ENCODE data around the gene GLIS1.

Gene GLIS1

DNA sequence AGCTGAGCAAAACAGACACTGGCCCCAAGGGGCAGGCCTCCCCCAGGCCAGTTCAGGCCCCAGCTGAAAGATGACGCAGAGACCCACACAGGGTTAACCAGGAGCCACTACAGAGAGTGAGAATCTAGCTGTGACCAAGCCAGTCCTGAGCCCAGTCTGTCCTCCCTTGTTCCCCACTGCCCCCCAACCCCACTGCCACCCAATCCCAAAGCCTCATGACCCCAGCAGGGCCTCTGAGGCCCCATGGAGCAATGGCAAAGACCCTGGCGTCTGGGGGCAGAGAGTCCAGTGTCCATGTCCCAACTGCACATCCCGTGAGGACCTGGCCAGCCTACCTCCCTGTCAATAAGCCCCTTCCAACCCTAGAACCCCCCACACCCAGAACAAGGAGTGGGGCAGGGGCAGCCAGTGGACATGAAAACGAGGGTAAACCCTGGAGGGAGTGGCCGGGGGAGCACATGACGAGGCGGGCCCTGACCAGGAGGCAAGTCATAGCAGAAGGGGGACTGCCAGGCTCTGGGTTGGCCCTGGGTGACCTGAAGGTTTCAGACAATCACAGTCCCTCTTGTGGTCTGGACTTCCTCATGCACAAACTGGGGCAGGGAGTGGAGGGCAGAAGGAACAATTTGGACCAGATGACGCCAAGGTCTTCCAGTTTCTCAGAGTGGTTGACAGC, 100.5 kb downstream of the GLIS1 start:
- DNase-seq (ENCODE audit: low spot score) (no peak), FAIRE-seq (no peak)

DNA sequence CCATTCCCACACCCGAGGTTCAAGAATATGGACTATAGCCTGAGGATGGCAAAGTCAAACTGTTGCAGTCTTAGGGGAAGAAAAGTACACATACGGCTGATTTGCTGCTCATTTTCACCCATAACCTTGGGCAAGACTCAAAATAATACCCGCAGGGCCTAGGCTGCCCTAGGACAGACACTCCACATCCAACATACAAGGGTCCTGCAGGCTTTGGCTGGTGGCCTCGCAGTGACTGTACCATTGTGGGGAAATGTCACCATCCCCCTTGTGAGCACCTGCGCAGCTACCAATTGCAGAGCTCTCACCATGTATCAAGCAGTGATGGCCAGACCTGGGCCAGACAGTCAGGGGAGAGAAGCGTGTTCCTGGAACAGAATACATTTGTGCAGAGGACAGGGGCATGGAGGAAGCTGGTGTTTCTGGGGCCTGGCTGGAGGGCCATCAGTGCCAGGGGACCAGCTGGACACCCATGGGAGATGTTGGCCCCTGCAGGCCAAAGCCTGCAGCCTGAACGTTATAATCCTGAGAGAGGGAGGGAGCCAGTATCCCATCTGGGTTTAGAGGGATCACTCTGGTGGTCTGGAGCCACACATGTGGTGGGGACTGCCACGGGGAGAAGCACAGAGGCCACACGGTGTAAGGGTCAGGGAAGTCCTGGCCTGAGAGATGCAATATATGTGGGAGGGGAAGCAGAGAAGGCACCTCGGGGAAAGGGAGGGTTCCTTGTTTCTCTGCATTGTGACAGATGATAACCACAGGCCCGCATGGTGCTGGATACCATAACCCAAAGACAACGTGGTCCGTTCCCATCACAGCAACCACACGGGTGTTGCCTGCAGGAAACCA, 101.2 kb downstream of the GLIS1 start:
- DNase-seq (ENCODE audit: low spot score) = no peak
- no peak for FAIRE-seq

GRCh38 chr1:53636621-53637171, 102.3 kb downstream of the GLIS1 start:
- no peak for DNase-seq (ENCODE audit: low spot score)
- no peak for FAIRE-seq

DNA sequence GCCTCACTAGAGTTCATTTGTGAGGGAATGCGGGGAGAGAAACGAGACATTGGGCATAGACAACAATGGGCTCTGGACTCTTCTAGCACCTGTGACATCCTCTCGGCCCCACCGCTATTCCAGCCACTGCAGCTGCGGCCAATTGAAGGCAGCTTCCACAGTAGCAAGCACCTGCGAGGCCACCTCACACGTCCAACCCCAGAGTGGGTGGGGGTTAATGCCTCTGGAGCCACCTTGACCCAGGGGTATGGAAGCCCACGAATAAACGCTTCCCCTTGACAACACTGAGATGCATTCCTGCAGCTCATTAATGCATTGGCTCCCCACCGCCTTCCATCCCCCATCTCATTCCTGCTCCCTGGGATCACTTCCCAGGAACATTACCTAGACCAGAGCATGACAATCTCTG, 104.4 kb downstream of the GLIS1 start:
- FAIRE-seq (no peak), DNase-seq (ENCODE audit: low spot score) (no peak)

GRCh38 chr1:53633073-53633704, 105.8 kb downstream of the GLIS1 start:
- no peak for DNase-seq (ENCODE audit: low spot score)
- no peak for FAIRE-seq

DNA sequence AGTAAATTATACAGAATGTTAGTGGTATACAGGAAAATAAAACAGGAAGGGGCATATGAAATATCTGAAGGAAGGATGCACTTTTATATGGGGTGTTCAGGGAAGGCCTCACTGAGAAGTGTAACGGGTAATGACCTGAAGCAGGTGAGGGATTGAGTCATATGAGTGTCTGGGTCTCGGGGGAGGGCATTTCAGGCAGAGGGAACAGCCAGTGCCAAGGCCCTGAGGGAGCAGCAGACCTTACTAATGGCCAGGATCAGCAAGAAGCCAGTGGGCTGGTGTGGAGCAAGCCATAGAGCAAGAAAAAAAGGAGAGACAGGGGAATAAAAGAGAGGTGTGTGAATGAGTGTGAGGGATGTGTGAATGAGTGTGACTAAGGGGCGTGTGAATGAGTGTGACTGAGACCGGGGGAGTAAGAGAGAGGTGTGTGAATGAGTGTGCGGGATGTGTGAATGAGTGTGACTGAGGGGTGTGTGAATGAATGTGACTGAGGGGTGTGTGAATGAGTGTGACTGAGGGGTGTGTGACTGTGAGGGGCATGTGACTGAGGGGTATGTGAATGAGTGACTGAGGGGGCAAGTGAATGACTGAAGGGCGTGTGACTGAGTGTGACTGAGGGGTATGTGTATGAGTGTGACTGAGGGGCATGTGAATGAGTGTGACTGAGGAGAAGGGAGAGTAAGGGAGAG, 107.2 kb downstream of the GLIS1 start:
- no peak for DNase-seq (ENCODE audit: low spot score)
- FAIRE-seq = no peak

- DNase-seq (ENCODE audit: low spot score) (no peak), FAIRE-seq (no peak)
These were observed 109.8 kb downstream of the GLIS1 start for GRCh38 chr1:53629101-53629691.

GRCh38 chr1:53628286-53628955, 110.5 kb downstream of the GLIS1 start:
- no peak for DNase-seq (ENCODE audit: low spot score)
- FAIRE-seq = no peak

GRCh38 chr1:53627666-53628065, 111.3 kb downstream of the GLIS1 start:
- no peak for DNase-seq (ENCODE audit: low spot score)
- FAIRE-seq = no peak

GRCh38 chr1:53627031-53627430, 111.9 kb downstream of the GLIS1 start:
- no peak for FAIRE-seq
- DNase-seq (ENCODE audit: low spot score) = no peak

DNA sequence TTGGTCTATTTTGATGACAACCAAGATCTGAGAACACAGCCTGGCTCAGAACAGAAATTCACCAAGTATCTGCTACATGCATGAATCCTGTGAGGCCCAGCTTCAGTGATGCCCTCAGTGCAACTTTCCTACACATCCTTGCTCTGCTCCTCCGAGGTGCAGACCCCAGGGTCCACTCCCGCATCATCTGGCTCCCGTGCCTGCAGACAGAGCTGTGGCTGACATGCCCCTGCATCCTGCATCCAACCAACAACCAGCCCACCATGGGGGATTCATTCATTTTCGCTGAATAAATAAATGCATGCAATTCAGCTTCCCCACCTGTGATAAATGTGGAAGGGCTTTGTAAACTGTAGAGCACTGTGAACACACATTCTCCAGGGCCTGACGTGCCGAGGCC, 112.3 kb downstream of the GLIS1 start:
- DNase-seq (ENCODE audit: low spot score) (no peak), FAIRE-seq (no peak)

DNA sequence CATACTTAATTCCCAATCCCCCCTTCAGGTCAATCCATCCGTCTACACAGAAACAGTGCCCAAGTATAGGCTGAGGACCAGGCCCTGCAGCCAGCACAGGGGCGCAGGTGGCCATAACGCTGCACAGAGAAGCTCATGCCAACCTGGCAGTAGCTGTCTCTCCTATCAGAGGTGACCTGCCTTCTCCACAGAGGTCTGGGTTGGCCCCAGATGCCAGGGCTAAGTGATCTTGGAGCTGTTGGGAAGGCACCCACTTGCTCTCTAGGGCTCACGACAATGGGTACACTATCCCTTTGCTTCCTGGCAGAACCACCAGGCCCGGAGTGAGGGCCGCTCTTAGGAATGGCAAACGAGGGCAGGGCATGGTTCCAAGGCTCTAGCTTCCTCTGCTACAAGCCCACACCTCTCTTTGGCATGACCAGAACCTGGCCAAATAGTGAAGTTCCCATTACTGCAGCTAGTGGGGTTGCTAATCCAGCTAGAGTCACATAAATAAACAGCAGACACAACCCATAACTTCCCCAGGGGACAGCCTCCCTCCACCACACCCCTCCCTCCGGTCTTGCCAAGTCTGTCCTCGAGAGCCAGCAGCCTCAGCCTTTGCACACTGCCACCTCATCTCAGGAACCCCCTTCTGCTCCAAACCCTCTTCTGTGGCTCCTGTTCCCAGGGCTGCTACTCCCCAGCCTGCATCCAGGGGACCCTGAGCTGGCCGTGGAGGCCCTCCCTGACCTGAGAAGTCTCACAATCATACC, 113.0 kb downstream of the GLIS1 start:
- FAIRE-seq (no peak), DNase-seq (ENCODE audit: low spot score) (no peak)

- DNase-seq (ENCODE audit: low spot score) (no peak), FAIRE-seq (no peak)
These were observed 113.9 kb downstream of the GLIS1 start for GRCh38 chr1:53625049-53625448.

- FAIRE-seq (no peak), DNase-seq (ENCODE audit: low spot score) (no peak)
These were observed 116.4 kb downstream of the GLIS1 start for GRCh38 chr1:53622531-53622930.

DNA sequence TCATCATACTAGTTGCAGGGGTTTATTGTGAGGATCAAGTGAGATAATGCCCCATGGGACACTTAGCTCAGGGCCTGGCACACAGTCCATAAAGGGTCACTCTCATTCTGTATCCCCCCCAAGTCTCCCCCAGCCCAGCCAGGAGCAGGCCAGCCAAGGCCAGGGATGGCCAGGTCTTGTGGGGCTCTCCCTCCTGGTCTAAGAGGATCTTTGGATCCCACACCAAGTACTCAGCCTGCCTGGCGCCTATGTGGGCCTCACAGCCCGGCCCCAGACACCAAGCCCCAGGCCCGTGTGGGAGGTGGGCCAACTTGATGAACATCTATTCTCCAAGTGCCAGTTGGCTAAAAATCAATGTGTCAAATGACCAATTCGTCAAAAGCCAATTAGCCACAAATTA, 117.8 kb downstream of the GLIS1 start:
- FAIRE-seq = no peak

GRCh38 chr1:53620061-53620855, 118.7 kb downstream of the GLIS1 start:
- no peak for FAIRE-seq

More for the DNA sequence above, 117.8 kb downstream of the GLIS1 start:
- no peak for DNase-seq (ENCODE audit: low spot score)

DNA sequence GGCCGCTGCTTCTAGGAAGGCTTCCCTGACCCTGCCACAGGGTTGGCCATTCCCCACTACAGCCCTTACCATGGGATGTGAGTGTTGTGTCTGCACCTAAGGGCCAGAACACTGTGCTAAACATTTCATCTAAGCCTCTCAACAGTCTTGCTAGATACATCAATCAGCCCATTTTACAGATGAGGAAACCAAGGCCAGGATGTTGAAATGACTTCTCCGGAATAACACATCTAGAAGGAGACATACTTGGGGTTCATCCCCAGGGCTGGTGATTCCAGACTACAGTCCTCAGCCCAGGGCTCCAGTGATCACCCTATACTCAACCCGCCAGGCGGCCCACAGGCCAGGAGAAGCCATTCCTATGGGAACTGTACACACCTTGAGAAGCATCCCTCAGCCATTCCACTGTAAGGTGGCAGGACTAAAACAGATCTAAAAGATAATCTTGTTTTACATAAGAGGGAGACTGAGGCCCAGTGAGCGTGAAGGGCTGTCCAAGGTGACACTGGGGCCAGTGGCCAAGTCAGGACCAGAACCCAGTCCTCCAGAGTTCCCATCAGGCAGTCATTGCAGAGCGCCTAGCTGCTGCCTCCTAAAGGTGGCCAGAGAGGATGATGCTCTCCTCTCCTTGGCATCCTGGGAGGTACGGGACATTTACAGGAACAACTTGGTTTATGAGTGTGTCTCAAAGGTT, 119.5 kb downstream of the GLIS1 start:
- DNase-seq (ENCODE audit: low spot score) = no peak
- no peak for FAIRE-seq

More at GRCh38 chr1:53620061-53620855, 118.7 kb downstream of the GLIS1 start:
- DNase-seq (ENCODE audit: low spot score) = no peak
